Keratinocyte (primary cell): ENCODE data around the gene SP140.

ENCODE experiments used
- EZH2 ChIP-seq: IDR thresholded peaks from one replicate; pipeline ENCODE4 v1.6.1; 2012; ENCODE audit warnings: inconsistent platforms, mild to moderate bottlenecking, low read length, moderate library complexity
- TF ChIP-seq, protein P1 (sequence below), 3 experiments: IDR thresholded peaks in 1 of 3; conservative IDR thresholded peaks in 1 of 3; optimal IDR thresholded peaks in 1 of 3; 2 replicates in 2 of 3; 3 replicates in 1 of 3; pipeline versions ENCODE3 to v1.5.1; 2011; ENCODE audit warnings: low read length in 3 of 3, mild to moderate bottlenecking in 3 of 3, moderate library complexity in 2 of 3, control low read depth in 1 of 3, inconsistent platforms in 1 of 3; ENCODE audit not compliant: insufficient read depth in 2 of 3; ENCODE audit errors: extremely low read depth in 1 of 3

DNA sequence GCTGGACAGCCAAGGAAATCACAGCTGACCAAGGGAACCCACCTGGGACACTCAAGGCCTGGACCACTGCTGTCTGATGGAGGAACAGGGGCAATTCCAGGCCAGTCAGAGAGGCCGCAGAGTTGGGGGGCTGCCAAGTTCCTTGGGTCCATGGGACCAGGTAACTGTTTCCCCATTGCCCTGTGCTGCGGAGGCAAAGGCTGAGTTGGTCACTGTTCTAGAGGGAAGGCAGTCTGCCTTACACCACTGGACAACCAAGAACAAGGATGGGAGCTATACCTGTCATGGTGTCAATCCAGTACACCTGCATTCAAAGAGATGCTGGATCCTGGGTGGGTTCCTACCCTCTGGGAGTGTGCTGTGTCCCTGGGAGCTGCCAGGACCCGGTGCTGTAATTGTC lies 91.8 kb downstream of the SP140 start:
- TF ChIP-seq, protein P1, sequence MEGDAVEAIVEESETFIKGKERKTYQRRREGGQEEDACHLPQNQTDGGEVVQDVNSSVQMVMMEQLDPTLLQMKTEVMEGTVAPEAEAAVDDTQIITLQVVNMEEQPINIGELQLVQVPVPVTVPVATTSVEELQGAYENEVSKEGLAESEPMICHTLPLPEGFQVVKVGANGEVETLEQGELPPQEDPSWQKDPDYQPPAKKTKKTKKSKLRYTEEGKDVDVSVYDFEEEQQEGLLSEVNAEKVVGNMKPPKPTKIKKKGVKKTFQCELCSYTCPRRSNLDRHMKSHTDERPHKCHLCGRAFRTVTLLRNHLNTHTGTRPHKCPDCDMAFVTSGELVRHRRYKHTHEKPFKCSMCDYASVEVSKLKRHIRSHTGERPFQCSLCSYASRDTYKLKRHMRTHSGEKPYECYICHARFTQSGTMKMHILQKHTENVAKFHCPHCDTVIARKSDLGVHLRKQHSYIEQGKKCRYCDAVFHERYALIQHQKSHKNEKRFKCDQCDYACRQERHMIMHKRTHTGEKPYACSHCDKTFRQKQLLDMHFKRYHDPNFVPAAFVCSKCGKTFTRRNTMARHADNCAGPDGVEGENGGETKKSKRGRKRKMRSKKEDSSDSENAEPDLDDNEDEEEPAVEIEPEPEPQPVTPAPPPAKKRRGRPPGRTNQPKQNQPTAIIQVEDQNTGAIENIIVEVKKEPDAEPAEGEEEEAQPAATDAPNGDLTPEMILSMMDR (optimal IDR thresholded peaks at IDR 0.05 in 1 of 3, IDR thresholded peaks at IDR 0.05 in 1 of 3, conservative IDR thresholded peaks at IDR 0.05 in 1 of 3; ENCODE audit: extremely low read depth in 1 of 3, insufficient read depth in 2 of 3, low read length in 3 of 3) = no peak
- no peak for TF ChIP-seq EZH2
